Neuron (in vitro differentiated cells): Measurements from ENCODE around the gene PRKCE.

ENCODE experiments used
- H2AFZ ChIP-seq: one replicate; pipeline ENCODE4 v1.6.1; 2013; ENCODE audit warnings: low read depth, mild to moderate bottlenecking, inconsistent platforms, low read length, moderate library complexity
- H3K27me3 ChIP-seq: one replicate; pipeline ENCODE4 v1.6.1; 2013; ENCODE audit warnings: low read length; ENCODE audit not compliant: insufficient read depth
- H3K36me3 ChIP-seq: one replicate; pipeline ENCODE4 v1.6.1; 2013; ENCODE audit warnings: low read length; ENCODE audit not compliant: insufficient read depth
- H3K4me1 ChIP-seq: one replicate; pipeline ENCODE4 v1.6.1; 2013; ENCODE audit warnings: low read length; ENCODE audit not compliant: insufficient read depth
- H3K4me3 ChIP-seq: 2 replicates; pipeline ENCODE4 v1.5.1; 2013; ENCODE audit warnings: mild to moderate bottlenecking, low read length, moderate library complexity
- H3K9me3 ChIP-seq: one replicate; pipeline ENCODE4 v1.6.1; 2013; ENCODE audit warnings: low read length

PRKCE gene

GRCh38 chr2:45818591-45818990, 167.1 kb downstream of the PRKCE start:
- Histone ChIP-seq H3K4me1 (peaks cover 4% of the 10 kb centered on the region), H2AFZ (no peak overlapping the region), H3K9me3 (no peaks in the 10 kb centered on the region), H3K36me3 (no peaks in the 10 kb centered on the region), H3K4me3 (no peak overlapping the region), H3K27me3 (no peaks in the 10 kb centered on the region)

- no peaks in the 10 kb centered on the region for H3K27me3 ChIP-seq
- H3K36me3 ChIP-seq, result no peaks in the 10 kb centered on the region
- no peak overlapping the region for H2AFZ ChIP-seq
- peaks cover under 1% of the 10 kb centered on the region for H3K4me1 ChIP-seq
- no peaks in the 10 kb centered on the region for H3K9me3 ChIP-seq
- no peak overlapping the region for H3K4me3 ChIP-seq
These were observed 168.6 kb downstream of the PRKCE start for GRCh38 chr2:45820048-45820447.

- H3K36me3 ChIP-seq, result no peaks in the 10 kb centered on the region
- no peaks in the 10 kb centered on the region for H3K27me3 ChIP-seq
- H2AFZ ChIP-seq, result no peak overlapping the region
- H3K4me3 ChIP-seq, result no peak overlapping the region
- no peaks in the 10 kb centered on the region for H3K9me3 ChIP-seq
- no peaks in the 10 kb centered on the region for H3K4me1 ChIP-seq
These were observed 170.2 kb downstream of the PRKCE start for GRCh38 chr2:45821558-45822271.

- no peaks in the 10 kb centered on the region for H3K36me3 ChIP-seq
- no peaks in the 10 kb centered on the region for H3K4me1 ChIP-seq
- H3K4me3 ChIP-seq, result no peak overlapping the region
- H2AFZ ChIP-seq, result no peak overlapping the region
- H3K27me3 ChIP-seq, result no peaks in the 10 kb centered on the region
- no peaks in the 10 kb centered on the region for H3K9me3 ChIP-seq
These were observed 170.8 kb downstream of the PRKCE start for GRCh38 chr2:45822272-45822630.

GRCh38 chr2:45823723-45824206, 172.3 kb downstream of the PRKCE start:
- Histone ChIP-seq H3K27me3 (no peaks in the 10 kb centered on the region), H3K4me3 (no peak overlapping the region), H3K36me3 (no peaks in the 10 kb centered on the region), H3K4me1 (no peaks in the 10 kb centered on the region), H3K9me3 (no peaks in the 10 kb centered on the region), H2AFZ (no peak overlapping the region)

- H3K4me3 ChIP-seq, result no peak overlapping the region
- no peaks in the 10 kb centered on the region for H3K27me3 ChIP-seq
- no peaks in the 10 kb centered on the region for H3K4me1 ChIP-seq
- no peaks in the 10 kb centered on the region for H3K9me3 ChIP-seq
- H2AFZ ChIP-seq, result no peak overlapping the region
- H3K36me3 ChIP-seq, result no peaks in the 10 kb centered on the region
These were observed 173.7 kb downstream of the PRKCE start for GRCh38 chr2:45825001-45825651.

- Histone ChIP-seq H3K36me3 (no peaks in the 10 kb centered on the region), H3K4me1 (no peaks in the 10 kb centered on the region), H3K27me3 (no peaks in the 10 kb centered on the region), H3K9me3 (peaks cover 3% of the 10 kb centered on the region), H3K4me3 (no peak overlapping the region), H2AFZ (no peak overlapping the region)
These were observed 175.0 kb downstream of the PRKCE start for GRCh38 chr2:45826460-45826859.

GRCh38 chr2:45826884-45827635, 175.6 kb downstream of the PRKCE start:
- Histone ChIP-seq H3K27me3 (no peaks in the 10 kb centered on the region), H3K4me1 (no peaks in the 10 kb centered on the region), H2AFZ (no peak overlapping the region), H3K36me3 (no peaks in the 10 kb centered on the region), H3K9me3 (peaks cover 3% of the 10 kb centered on the region), H3K4me3 (no peak overlapping the region)

- Histone ChIP-seq H3K4me1 (no peaks in the 10 kb centered on the region), H3K9me3 (peaks cover 3% of the 10 kb centered on the region), H3K27me3 (no peaks in the 10 kb centered on the region), H3K4me3 (no peak overlapping the region), H2AFZ (no peak overlapping the region), H3K36me3 (no peaks in the 10 kb centered on the region)
These were observed 178.8 kb downstream of the PRKCE start for GRCh38 chr2:45830322-45830721.

GRCh38 chr2:45833301-45833967, 182.0 kb downstream of the PRKCE start:
- Histone ChIP-seq H3K4me1 (peaks cover 10% of the 10 kb centered on the region), H2AFZ (no peak overlapping the region), H3K4me3 (no peak overlapping the region), H3K36me3 (no peaks in the 10 kb centered on the region), H3K9me3 (peaks cover 3% of the 10 kb centered on the region), H3K27me3 (no peaks in the 10 kb centered on the region)

GRCh38 chr2:45833968-45834344, 182.5 kb downstream of the PRKCE start:
- no peaks in the 10 kb centered on the region for H3K36me3 ChIP-seq
- H2AFZ ChIP-seq, result no peak overlapping the region
- H3K4me3 ChIP-seq, result no peak overlapping the region
- H3K4me1 ChIP-seq, result peaks cover 10% of the 10 kb centered on the region
- H3K9me3 ChIP-seq, result peaks cover 3% of the 10 kb centered on the region
- no peaks in the 10 kb centered on the region for H3K27me3 ChIP-seq

GRCh38 chr2:45834372-45834771, 182.9 kb downstream of the PRKCE start:
- H2AFZ ChIP-seq, result no peak overlapping the region
- H3K27me3 ChIP-seq, result no peaks in the 10 kb centered on the region
- no peak overlapping the region for H3K4me3 ChIP-seq
- H3K9me3 ChIP-seq, result peaks cover 3% of the 10 kb centered on the region
- H3K36me3 ChIP-seq, result no peaks in the 10 kb centered on the region
- peaks cover 10% of the 10 kb centered on the region for H3K4me1 ChIP-seq

- peaks cover 3% of the 10 kb centered on the region for H3K9me3 ChIP-seq
- H2AFZ ChIP-seq, result no peak overlapping the region
- peaks cover 14% of the 10 kb centered on the region for H3K4me1 ChIP-seq
- H3K4me3 ChIP-seq, result no peak overlapping the region
- no peaks in the 10 kb centered on the region for H3K27me3 ChIP-seq
- no peaks in the 10 kb centered on the region for H3K36me3 ChIP-seq
These were observed 183.4 kb downstream of the PRKCE start for GRCh38 chr2:45834858-45835257.
